Cerebellar cortex (tissue), 1 donor: Measurements from ENCODE around the gene HOXD8.

Source experiments
- DNase-seq: peaks from one replicate; pipeline ENCODE4 v3.0.0-alpha.2; 2015; ENCODE audit warnings: low spot score

The HOXD8 gene

DNA sequence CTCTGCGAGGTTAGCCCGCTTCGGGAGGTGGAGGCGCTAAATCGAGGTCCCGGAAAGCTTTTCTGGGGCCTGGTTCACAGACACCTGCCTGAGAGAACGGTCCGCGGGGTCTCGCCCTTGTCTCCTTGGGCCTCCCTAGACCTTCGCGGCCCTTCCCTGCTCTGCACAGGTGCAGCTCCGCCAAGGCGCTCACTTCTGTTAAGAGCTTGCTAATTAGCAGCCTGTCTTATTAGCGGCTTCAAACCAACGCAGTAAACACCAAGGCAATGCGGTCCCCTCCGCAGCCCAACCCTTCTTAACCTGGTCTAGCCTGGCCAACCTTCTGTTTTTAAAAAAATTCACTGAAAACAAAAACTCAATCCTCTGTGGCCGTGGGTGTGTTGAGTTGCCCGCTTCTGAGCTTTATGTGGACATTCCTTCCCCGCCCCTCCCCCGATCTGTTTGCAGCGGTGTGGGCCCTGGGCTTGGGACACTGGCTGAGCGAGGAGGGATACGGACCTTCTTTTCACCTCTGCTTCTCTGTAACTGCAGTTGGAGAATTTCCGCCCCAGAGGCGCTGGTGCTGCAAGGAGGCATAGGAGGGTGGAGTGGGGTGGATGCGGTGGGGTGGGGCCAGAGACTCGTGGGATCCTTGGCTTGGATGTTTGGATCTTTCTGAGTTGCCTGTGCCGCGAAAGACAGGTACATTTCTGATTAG, 18.4 kb downstream of the HOXD8 start:
- no peak for DNase-seq

DNA sequence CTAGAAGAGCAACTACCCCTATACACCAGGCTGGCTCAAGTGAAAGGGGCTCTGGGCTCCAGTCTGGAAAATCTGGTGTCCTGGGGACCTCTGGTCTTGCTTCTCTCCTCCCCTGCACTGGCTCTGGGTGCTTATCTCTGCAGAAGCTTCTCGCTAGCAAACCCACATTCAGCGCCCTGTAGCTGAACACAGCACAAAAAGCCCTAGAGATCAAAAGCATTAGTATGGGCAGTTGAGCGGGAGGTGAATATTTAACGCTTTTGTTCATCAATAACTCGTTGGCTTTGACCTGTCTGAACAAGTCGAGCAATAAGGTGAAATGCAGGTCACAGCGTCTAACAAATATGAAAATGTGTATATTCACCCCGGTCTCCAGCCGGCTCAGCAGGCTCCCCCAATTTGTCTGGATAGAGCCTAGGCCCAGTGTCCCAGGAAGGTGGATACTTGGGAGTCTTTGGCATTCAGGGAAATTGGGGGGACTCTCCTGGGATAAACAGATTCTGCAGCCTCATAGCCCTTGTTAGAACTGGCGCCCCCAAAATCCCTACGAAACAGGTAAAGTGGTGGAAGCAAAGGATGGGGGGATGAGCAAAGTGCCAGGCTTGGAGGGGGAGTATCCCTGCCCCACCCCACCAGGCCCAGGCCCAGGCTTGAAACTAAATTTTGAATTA, 19.4 kb downstream of the HOXD8 start:
- DNase-seq: no peak

DNA sequence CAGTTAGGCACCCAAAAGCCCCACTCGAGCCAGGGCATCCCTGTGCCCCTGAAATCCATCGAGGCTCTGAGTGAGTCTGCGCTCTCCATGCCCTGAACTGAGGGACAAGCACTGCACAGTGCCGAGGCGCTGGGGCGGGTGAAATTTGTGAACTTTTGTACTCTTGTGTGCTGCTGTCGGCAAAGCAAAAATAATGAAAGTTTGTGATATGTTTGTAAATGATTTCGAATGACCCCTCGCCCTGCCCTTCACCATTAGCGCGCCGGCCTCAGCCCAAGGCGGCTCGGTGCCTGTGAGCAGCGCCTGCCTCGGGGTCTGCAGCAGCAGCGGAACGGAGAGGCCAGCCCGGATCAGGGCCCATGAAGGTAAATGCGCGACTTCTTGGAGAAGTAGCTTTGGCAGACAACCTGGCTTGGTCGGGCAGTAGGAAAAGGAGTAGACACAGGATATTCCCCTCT, 20.0 kb downstream of the HOXD8 start:
- no peak for DNase-seq

DNA sequence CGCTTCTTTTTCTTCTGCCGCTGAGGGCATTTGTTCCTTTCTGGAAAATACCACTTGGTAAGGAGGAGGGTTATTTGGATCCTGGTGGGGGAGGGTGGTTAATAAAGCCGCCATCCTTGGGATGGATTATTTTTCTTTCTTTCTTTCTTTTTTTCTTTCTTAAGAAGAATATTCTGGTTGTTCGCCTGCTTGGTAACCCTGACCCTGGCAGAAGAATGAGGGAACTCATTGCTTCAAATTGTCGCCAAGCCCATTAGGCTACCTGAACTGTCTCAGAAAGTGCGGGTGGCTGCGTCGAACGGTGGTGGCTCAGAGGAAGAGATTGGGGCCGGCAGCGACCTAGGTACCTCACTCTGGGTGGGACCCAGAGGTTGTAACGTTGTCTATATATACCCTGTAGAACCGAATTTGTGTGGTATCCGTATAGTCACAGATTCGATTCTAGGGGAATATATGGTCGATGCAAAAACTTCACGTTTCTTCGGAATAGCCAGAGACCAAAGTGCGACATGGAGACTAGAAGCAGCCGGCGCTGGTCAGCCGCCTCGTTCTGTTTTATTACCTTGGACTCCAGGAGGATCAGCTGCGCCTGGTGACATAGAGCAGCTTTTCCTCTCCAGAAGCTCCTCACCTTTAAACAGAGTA, 20.6 kb downstream of the HOXD8 start:
- no peak for DNase-seq

DNA sequence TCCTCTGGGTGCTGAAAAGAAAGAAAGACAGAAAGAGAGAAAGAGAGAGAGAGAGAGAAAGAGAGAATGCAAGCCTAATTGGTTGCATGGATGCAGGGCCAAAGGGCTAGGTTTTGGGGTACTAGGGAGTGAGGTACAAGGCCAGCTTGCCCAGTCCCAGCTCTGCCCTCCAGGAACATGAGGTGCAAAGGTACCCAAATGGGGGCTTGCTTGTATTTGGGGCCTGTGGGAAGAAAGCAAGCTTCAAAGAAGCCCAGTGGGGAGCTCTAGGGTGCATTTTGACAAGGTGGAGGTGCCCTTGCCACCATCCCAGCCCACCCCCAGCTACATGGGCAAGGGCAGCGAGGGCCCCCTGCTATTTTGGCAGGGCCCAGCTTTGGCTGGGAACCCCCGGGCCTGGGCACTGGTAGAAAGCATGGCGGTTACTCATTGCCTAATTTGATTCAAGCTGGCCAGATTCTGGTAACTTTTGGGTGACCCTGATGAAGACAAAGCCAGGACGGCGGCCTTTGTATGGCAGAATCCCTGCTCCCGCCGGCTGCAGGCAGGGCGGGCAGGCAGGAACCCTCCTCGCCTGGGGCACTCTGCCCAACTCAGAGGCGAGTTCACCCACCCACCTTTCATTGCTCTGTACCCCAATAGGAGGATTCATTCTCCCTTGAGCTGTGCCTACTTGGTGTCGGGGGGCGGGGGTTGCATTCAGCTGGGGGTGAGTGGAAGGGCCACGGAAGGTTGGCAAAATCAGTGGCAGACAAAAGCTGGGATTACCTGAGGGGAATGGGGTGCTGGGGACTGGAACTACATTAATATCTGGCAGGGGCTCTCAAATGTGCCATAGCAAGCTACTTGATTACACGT, 21.3 kb downstream of the HOXD8 start:
- no peak for DNase-seq

DNA sequence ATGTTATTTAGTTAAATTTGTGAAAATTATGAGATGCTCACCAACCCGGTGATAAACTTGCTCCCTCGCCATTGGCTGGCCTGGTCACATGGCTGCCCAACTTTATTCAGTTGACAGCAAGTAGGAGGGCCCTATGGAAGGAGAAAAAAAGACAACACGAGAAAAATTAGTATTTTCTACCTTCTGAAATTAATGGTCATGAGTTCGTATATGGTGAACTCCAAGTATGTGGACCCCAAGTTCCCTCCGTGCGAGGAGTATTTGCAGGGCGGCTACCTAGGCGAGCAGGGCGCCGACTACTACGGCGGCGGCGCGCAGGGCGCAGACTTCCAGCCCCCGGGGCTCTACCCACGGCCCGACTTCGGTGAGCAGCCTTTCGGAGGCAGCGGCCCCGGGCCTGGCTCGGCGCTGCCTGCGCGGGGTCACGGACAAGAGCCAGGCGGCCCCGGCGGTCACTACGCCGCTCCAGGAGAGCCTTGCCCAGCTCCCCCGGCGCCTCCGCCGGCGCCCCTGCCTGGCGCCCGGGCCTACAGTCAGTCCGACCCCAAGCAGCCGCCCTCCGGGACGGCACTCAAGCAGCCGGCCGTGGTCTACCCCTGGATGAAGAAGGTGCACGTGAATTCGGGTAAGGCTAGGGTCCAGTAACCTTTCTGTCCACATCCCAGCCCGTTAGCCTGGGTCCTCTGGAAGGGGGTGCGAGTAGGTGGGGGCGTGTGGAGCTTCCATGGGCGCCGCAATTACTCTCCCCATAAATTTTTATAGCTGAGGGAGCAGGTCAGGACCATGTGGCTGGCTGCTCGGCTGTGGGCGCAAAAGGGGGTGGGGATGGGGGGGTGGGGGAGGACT, 22.2 kb downstream of the HOXD8 start, which contains the start of gene HOXD4:
Gene HOXD4 (plus strand): TSS at position 109 of the 846 bp plus-strand sequence. CDS start 84 bp downstream, at position 193.
- DNase-seq: no peak

DNA sequence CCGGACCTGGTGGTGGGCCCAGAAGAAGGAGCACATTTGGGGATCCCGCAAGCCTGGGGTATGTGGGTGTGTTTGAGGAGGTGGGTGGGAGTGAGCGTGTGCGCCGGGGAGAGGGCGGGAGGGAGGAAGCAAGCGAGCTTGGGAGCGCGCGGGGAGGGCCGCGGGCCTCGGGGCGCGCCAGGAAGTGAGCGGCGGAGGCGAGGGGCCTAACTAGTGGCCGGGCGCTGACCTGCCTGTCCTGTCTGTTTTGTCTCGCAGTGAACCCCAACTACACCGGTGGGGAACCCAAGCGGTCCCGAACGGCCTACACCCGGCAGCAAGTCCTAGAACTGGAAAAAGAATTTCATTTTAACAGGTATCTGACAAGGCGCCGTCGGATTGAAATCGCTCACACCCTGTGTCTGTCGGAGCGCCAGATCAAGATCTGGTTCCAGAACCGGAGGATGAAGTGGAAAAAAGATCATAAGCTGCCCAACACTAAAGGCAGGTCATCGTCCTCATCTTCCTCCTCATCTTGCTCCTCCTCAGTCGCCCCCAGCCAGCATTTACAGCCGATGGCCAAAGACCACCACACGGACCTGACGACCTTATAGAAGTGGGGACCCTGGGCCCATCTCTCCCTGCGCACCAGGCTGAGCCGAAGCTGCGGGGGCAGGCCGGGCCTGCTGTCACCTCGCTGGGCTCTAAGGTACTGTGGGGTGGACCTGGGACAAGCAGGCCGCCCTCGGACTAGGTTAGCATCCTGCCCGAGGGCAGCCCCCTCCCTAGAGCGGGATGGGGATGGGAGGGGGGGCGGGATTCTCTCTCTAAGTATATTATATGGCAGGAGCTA, 23.1 kb downstream of the HOXD8 start:
- no peak for DNase-seq

DNA sequence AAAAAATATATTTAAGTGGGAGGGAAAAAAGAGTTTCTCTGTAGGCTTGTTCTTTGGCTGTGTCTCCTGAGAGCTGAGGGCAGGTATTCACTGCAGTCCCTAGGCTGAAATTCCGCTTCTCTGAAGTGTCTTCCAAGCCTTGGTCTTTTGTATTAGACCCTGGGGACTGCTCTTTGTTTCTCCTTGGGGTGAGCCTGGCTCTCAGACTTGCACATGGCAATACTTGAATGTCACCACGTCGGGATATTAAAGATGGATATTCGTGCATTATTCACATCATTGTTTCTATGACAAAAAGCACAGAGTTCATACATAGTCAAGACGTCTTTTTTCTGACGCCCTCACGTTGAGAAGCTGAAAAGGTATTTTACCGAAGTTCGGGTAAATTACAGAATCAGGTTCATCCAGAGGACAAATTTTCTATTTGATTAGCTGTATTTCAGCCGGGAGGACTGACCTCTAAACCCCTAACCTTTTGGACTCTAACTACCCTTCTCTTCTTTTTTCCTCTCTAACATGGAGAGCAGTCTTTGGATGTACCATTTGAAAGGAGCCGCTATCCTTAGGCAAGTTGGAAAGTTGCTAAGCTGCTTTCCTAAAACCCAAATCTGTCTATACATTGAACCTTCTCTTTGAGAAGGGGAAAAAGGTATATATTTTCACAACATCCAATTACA, 25.2 kb downstream of the HOXD8 start:
- no peak for DNase-seq

DNA sequence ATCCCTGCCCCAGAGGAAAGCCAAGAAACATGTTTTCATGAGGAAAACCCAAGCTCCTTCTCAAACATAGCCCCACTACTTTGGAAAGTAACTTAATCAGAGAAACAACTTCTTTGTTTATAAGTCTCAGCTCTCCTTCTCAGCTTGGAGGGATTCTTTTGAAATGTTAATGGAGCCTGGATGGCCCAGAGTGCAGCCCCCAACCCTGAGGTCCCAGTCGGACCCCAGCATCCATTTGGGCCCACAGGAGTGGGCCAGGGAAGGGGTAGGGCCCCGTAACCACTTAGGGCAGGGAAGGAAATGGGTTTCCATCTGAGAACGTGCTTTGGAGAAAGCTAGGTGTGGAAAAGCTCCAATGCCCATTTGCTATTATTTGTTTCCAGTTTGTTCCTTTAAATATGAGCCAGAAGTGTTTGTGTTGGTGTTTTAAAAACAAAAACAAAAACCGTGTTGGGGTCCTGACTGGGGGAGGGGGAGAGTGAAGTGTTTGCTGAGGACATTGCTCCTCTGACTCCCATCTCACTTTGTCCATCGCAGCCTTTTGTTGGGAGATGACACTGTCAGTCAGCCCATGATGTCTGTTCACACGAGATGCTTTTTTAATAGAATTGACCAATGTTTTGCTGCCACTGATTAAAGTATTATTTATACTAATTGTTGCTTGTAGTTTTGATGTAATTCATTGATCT, 26.0 kb downstream of the HOXD8 start:
- DNase-seq: no peak

DNA sequence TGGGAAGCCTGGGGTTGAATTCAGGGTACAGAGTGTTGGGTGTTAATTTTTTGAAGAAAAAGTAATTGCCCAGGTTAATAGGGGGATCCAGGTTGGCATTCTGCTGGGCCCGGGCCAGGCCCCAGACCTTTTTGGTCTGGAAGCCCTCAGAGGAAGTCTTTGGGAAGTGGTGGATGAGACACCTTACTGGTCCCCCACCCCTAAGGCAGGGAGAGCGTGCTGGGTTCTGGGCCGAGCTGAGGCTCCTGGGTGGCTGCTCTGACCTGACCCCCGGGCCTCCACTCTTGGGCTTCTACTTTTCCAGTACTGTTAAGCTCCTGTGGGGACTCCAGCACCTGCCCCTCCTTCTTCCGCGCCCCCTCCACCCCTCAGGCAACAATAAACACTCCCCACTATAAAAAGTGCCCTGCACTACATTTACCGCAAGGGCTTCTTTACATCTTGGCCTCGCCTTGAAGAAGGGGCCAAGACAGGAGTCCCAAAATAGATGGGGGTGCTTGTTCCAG, 26.8 kb downstream of the HOXD8 start:
- DNase-seq: no peak

DNA sequence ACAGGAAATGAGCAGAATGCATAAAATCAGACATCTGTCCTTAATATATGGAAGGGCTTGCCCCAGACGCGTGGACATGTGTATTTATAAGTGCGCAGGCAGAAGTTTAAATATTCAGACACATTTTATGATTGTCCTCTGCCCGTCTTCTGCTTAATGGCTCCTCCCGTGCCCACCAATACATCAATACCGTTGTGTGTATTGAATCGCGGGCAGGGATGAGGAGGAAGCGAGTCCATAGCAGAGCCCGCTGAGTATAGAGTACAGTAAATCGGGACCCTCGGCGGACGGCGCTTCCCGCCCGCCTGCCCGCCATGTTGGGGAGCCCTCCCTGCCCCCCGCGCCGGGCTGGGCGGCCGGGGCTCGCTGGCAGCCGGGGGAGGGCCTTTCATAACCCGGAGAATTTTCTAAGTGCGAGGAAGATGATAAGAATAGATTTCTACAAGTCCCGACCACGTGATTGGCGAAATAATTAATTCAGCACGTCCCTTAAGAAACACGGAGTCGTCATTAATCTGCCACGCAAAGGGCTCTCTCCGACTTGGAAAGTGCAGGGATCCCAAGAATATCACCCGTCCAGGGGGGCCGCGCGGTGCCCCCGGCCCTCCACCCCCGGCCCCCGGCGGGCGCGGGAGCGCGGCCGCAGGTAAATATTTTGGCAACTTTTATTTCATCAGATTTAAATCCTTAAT, 27.4 kb downstream of the HOXD8 start, which contains the start of gene HOXD3:
Gene HOXD3 (plus strand): TSS at position 501 of the 692 bp plus-strand sequence. CDS start 11,808 bp downstream, outside the sequence.
- no peak for DNase-seq

DNA sequence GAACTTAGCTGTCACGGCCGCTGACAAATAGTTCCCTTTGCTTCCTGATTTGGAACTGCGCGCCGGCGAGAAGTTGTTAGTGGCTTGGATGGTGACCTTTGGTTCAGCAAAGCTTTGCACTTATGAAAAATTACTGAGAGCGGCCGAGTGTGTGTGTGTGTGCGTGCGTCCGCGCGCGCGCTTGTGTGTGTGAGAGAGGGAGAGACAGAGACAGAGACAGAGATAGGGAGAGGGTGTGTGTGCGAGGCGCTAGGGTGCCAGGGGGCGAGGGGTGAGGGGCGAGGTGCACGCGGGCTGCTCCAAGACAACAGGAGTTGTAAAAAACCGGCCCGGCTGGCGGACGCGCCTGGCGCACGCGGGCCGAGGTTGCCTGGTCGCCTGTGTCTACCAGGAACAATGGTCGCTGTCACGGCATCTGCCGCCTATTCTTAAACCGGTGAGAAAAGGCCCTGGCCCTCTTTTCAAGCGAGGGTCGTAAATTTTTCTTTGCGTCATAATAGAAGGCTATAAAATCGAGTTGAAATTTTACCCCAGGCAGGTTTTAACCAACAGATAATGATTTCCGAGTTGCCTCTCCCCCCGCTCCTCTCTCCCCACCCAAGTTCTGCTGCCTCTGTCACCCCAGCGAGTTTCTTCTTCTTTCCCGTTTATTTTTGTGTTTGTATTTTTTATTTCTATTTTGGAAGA, 28.1 kb downstream of the HOXD8 start:
- DNase-seq: no peak

DNA sequence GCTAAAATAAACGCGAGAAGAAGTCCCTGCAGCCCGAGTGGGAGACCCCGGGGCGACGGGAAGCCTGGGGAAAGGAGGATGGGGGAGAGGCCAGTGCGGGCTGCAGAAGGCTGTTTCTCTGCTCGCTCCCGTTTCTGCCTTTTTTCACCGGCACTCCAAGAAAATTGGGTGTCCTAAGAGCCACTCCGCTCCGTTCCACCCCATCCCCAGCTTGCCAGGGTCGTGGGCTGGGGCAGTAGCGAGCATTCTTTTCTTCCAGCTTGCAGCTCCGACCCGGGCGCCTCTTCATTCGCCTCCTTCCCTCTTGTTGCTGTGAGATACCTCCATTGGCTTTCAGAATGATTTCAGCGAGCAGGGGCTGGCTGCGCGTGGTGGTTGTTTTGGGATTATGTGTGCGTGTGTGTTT, 28.7 kb downstream of the HOXD8 start:
- no peak for DNase-seq

DNA sequence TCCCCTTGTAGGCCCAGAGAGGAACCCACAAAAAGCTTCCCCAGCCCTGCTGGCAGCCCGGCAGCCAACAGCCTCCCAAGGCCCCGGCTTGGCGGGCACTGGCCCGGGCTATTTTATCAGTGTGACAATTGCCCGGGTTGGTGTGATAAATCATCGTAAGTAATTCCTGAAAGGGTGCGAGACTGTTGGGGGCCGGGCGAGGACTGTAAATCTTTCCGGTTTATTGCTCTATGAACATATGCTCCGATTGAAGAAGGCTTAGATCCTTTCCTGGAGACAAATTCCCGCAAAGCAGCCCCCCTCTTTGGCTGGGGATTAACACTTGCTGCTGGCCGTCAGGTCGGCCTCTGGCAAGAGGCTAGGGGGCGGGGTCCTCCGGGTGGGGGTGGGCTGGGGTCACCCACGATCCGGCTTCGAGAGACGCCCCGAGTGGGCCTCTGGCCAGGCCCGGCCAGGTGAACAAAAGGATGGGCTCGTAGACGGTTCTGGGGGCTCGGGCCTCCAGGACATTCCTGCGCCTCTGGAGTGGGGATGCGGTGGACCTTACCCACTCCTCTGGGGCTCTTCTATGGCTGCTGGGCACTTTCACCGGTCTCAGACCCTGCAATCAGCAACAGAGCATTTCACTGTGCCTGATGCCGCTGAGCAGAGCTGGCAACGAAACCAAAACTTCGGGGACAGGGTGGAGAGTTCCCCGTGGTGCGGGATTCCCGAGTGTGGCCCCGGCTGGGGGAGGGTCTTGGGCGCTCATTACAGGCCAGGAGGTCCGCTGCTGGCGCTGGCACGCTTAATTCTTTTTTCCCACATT, 29.6 kb downstream of the HOXD8 start:
- DNase-seq: no peak

DNA sequence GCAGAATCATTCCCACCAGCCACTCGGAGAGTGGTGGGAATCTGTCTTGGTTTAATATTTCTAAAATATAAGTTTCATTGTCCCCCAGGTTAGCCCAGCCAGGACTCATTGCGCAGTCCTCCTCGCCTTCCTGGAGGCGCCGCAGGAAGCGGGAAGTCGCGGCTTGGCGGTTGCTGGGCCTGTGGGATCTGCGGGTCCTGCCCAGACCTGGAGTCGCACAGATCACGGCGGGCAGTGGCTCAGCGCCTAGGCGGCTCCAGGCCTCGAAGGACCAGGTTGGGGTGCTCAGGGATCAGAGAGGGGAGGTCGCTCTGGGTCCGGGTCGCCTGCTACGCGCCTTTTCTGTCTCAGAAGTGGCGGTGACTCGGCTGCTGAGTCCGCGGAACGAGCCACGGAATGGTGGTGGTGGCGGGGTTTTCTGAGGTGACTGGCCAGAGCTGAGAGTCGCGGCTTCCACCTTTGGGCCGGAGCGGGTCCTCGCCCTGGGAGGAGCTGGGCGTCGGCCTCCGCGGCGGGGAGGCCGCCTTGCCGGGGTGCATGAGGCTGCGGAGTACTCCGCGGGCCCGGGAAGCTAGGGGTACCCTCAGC, 30.3 kb downstream of the HOXD8 start:
- no peak for DNase-seq

DNA sequence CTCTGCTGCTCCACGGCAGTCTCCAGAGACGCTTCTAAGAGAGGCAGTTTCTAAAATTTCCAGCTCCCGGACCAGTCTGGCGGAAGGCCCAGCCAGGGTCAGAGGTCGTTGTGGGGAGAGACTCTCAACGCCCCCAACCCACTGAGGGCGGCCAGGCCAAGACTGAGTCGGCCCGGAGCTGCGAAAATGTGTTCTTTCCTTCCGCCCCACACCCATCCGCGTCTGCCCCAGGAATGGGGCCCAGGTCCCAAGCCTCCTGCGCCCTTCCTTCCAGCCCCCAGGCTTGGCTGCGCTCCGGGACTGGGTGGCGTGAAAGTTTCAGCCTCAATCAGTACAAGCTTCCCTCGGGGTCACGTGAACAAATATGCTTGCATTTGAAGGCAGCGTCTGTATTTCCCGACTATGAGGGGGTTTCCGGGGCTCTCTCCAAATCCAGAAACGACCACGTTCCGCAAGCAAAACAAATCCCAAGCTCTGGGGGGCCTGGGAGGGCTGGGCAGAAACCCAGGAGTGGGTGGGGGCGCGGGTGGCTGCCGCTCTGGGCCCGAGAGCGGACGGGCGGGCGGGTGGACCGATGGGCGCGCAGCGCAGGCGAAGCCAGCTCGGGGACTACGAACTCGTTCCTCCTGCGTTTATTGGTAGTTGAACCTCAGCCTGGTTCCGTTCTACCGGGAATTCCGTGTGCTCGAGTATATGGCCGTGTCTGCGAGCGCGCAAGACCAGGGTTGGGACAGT, 30.9 kb downstream of the HOXD8 start:
- DNase-seq: no peak
